Measurements from ENCODE around the gene DACT1.
"Not testable (repeated sequence)": the region's sequence is repeated elsewhere in the genome, so short reads cannot be mapped to it uniquely, and the experiment has no call there.

The DACT1 gene, protein sequence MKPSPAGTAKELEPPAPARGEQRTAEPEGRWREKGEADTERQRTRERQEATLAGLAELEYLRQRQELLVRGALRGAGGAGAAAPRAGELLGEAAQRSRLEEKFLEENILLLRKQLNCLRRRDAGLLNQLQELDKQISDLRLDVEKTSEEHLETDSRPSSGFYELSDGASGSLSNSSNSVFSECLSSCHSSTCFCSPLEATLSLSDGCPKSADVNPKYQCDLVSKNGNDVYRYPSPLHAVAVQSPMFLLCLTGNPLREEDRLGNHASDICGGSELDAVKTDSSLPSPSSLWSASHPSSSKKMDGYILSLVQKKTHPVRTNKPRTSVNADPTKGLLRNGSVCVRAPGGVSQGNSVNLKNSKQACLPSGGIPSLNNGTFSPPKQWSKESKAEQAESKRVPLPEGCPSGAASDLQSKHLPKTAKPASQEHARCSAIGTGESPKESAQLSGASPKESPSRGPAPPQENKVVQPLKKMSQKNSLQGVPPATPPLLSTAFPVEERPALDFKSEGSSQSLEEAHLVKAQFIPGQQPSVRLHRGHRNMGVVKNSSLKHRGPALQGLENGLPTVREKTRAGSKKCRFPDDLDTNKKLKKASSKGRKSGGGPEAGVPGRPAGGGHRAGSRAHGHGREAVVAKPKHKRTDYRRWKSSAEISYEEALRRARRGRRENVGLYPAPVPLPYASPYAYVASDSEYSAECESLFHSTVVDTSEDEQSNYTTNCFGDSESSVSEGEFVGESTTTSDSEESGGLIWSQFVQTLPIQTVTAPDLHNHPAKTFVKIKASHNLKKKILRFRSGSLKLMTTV

GRCh38 chr14:58637391-58638230 lies at the start of gene DACT1:
Gene DACT1 (plus strand): TSS chr14:58637962. CDS start chr14:58638203, 241 bp downstream.
- peak; percentile 75 for DNase-seq

DNA sequence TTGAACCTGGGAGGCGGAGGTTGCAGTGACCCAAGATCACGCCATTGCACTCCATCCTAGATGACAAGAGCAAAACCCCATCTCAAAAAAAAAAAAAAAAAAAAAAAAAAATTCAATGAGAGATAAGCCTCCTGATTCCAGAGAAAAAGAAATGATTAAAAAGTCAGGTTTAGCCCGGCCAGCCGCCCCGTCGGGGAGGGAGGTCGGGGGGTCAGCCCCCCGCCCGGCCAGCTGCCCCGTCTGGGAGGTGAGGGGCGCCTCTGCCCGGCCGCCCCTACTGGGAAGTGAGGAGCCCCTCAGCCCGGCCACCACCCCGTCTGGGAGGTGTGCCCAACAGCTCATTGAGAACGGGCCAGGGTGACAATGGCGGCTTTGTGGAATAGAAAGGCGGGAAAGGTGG lies 49.4 kb upstream of the DACT1 start:
- not testable (repeated sequence) for DNase-seq

GRCh38 chr14:58593977-58594376 lies 43.8 kb upstream of the DACT1 start:
- no peak for DNase-seq

DNA sequence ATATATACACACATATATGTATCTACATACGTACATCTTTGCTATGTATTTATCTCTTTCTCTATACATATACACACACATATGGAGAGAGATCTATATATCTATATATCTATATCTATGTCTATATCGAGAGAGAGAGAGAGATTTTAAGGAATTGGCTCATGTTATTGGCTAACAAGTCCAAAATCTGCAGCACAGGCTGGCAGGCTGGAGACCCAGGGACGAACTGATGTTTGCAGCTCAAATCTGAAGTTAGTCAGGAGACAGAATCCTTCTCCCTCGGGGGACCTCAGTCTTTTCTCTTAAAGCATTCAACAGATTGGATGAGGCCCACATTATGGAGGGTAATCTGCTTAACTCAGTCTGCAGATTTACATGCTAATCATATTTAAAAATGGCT lies 40.7 kb upstream of the DACT1 start:
- no peak for DNase-seq

GRCh38 chr14:58598028-58598803 lies 39.5 kb upstream of the DACT1 start:
- no peak for DNase-seq

DNA sequence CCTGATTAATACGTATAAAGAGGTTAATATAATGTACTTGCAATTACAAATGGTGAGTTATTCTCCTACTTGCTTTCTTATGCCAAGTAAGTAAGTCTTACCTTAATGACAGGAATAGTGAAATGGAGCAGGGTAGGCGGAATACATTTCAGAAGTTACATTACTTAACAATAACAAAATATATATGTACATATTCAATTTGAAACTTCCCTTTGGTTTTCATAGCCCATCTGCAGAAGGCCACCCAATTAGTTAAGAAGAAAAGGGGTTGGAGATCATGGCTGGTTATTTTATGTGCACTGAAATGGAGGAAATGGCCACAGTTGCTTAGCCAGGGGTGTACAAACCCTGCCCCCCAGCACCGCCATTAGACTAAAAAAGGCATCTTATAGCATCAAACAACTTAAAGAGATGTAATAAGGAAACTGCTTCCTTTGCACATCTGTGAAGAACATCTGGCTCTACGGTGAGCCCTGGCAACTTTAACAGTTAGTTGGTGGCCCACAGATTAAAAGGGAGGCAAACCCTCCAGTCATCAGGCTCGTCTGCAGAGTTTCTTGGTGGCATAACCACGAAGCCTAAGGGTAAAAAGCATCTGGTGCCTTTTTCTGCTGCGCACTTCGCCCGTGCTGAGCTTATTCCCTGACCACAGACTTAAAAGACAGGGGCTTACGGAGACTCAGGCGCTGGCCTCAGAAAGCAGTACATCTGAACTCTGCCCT lies 38.8 kb upstream of the DACT1 start:
- DNase-seq: no peak

GRCh38 chr14:58599707-58600106 lies 38.1 kb upstream of the DACT1 start:
- DNase-seq: no peak

GRCh38 chr14:58605465-58605864 lies 32.3 kb upstream of the DACT1 start:
- peak; percentile 16 for DNase-seq

GRCh38 chr14:58607131-58607951 lies 30.4 kb upstream of the DACT1 start:
- peak; percentile 67 for DNase-seq

DNA sequence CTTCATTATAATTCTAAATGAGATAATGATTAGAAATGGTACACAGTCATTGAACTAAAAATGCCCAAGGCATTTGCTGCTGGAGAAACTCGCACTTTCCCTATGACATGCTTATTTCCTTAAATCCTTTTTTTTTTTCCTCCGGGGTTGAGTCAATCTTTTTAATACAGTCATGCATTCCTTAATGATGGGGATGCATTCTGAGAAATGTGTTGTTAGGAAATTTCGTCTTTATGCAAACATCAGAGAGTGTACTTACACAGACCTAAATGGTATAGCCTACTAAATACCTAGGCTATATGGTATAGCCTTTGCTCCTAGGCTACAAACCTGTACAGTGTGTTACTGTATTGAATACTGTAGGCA lies 29.8 kb upstream of the DACT1 start:
- no peak for DNase-seq

DNA sequence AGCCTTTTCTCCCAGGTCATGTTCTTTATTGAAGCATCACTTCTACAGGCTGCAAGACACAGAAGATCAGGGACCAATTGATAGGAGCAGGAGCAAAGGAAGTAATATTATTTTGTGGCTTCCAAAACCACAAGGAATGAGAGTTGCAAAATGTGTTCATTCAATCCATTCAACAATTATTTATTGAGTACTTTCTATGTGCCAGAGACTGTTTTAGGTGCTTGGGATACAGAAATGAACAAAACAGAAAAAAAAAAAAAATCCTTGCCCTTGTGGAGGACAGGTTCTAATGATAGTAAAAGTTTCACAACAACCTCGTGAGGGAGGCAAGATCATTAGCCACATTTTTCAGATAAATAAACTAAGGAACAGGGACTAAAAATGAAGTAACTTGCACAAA lies 20.1 kb upstream of the DACT1 start:
- DNase-seq: no peak

DNA sequence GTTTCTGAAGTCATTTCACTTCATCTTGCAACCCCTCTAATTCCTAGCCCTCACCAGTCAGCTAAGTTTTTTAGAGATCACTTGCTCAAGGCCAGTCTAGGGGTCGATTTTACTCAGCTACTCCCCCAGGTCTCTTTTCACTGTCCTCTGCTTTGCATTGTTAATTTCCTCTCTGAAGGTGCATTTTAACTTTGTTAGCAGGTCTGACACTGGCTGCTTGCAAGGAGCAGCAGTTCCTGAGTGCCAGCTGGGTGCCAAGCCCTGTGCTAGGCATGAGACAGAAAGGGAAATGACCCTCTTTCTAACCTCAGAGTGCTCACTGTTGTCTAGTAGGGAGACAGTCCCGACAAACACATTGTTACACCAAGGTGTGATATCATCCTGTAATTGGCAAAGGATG lies 17.8 kb upstream of the DACT1 start:
- DNase-seq: no peak

GRCh38 chr14:58625438-58625837 lies 12.3 kb upstream of the DACT1 start:
- DNase-seq: no peak

DNA sequence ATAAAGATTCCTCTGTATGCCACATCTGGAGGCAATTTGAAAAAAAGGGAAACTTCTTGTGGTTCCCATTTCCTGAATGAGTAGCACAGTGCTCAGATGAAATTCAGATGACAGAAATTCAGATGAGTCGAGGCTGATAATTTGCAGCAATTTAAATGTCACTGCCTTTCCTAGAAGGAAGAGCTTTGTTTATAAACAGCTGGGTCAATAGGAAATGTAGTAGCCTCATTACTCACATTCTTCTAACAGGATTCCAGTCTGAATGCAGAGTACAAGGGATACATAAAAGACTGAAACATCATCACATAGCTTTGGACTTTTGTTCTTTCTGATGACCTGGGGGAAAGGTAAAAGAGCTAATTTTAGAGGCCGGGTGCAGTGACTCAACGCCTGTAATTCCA lies 11.3 kb upstream of the DACT1 start:
- DNase-seq: no peak

DNA sequence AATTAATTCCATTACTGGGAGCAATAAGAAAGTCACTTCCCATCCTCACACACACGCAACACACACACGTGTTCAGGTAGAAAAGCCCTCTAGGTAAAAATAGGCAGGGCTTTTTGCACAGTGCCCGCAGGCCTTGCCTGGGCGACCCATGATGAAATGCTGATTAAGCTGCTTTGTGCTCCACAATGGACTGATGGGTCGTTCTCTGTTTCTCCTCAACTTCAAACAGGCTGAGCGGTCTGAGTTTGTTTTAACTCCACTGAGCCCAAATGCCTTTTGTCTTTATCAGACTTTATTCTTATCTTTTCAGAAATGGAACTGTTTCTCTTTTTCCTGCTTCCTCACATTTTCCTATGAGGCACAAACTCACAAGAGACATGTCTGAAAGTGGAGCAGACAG lies 9.4 kb upstream of the DACT1 start:
- DNase-seq: no peak

DNA sequence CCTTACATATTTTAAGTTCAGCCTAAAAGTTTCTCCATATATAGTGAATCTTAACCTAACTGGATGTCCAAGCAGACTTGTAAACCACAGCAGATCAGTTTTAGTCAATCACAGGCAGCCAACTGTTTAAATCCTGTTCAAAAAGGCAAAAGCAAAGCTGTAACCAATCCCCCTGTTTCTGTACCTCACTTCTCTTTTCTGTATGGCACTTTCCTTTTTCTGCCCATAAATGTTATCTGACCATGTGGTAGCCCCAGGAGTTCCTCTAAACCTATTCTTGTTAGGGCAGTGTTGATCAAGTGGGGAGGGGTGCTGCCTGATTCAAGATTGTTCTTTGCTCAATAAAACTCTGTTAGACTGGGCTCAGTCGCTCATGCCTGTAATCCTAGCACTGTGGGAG lies 8.5 kb upstream of the DACT1 start:
- DNase-seq: no peak

GRCh38 chr14:58631732-58632131 lies 6.0 kb upstream of the DACT1 start:
- peak; percentile 32 for DNase-seq

DNA sequence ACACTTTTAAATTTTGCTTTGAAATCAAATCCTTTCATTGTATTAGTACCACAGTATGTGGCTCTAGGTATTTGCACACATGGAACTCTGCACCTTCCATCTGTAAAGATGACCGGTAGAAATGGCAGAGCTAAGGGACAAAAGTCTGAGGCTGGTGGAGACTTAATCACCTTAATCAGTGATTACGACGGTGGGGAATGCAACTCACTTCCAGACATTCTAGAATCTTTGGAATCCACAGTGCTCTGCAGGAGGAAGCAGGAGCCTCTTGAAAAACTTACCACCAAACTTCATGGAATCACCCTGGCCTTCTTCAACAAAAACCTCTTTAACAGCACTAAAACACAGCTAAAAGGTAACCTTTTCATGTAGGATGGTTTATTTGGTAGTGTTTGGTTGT lies 3.9 kb upstream of the DACT1 start:
- no peak for DNase-seq

DNA sequence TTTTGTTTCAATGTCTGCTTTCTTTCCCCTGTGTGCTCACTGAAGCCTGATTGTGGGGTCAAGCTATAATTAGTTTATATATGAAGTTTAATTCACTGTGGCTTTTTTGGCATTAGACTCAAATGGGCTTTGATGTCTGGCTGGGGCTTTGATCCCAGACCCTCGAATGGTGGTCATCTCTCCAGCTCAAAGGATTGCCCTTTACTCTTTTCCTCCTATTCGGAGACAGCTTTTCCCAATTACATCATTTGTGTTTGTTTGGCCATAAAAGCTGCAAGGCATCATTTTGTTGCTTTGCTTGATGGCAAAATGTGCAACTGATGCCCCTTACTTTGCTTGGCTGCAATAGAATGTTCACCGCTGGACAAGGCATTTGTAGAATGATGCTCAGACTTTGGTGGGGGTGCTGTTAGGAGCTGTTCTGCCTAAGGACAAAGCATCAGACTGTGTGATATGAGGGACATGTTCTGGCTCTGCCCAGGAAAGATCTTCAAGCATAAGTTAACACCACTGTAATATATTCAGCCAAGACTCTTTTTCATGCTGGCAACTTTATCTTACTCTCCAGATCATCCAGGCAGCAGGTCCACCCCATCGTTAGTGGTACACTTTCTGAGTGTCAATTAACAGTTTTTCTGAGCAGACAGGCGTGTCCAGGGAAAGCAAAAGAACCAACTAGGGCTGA lies 3.2 kb upstream of the DACT1 start:
- DNase-seq: peak; percentile 50

Measured in retina (tissue), 1 donor.